Esophagus muscularis mucosa (tissue), 4 donors: ENCODE measurements around the gene PML. TPM values are rescaled to one million over a fixed set of nuclear protein-coding genes. Genes with fewer than 3 reads are reported as not detected.
"Not testable (repeated sequence)": the region's sequence is repeated elsewhere in the genome, so short reads cannot be mapped to it uniquely, and the experiment has no call there.

Experiments used
- DNase-seq: peaks from one replicate; pipeline ENCODE4 v3.0.0-alpha.2; 2017; ENCODE audit errors: extremely low spot score
- H3K27ac ChIP-seq, 4 donors: fragments of 200-600 bp; sonication (generic); replicated peaks in 1 of 4; 1 replicate in 3 of 4; 2 replicates in 1 of 4; pipeline ENCODE4 v1.5.1; 2016 to 2019; ENCODE audit warnings: mild to moderate bottlenecking in 1 of 4
- H3K27me3 ChIP-seq, 4 donors: fragments of 200-600 bp; sonication (generic); one replicate each; pipeline versions ENCODE4 v1.5.1 to v1.6.0; 2016 to 2019
- H3K36me3 ChIP-seq, 4 donors: fragments of 200-600 bp; sonication (generic); one replicate each; pipeline ENCODE4 v1.5.1; 2016 to 2019
- H3K4me1 ChIP-seq, 4 donors: fragments of 200-600 bp; sonication (generic); one replicate each; pipeline ENCODE4 v1.5.1; 2016 to 2019
- H3K4me3 ChIP-seq, 4 donors: fragments of 200-600 bp; sonication (generic); 1 replicate in 2 of 4; 2 replicates in 2 of 4; pipeline ENCODE4 v1.5.1; 2016 to 2019; ENCODE audit warnings: mild to moderate bottlenecking in 4 of 4, moderate library complexity in 1 of 4
- H3K9me3 ChIP-seq, 4 donors: fragments of 200-600 bp; sonication (generic); 1 replicate in 3 of 4; 2 replicates in 1 of 4; pipeline ENCODE4 v1.5.1; 2016 to 2019
- EP300 ChIP-seq: sonication (generic); formaldehyde crosslinking; IDR thresholded peaks from one replicate; pipeline ENCODE4 v1.6.1; 2017; ENCODE audit warnings: antibody characterized with exemption
- POLR2A ChIP-seq: fragments of 450-650 bp; IDR thresholded peaks from one replicate; pipeline ENCODE4 v1.6.1; 2017; ENCODE audit warnings: antibody characterized with exemption, moderate library complexity, mild to moderate bottlenecking, low read depth
- POLR2AphosphoS5 ChIP-seq, 2 donors: sonication (generic); formaldehyde crosslinking; IDR thresholded peaks; one replicate each; pipeline ENCODE4 v1.6.1; 2017; ENCODE audit warnings: antibody characterized with exemption in 2 of 2
- WGBS: methylation state at CpG from one replicate; pipeline ENCODE4 v1.1.5; 2018; 5-methylcytosine and 5-hydroxymethylcytosine counted together
- intact Hi-C: fragments of 100-400 bp; cut with DNase I; formaldehyde crosslinking; loops from one replicate; pipeline ENCODE4 v1.15.1; 2023
- total RNA-seq, 4 donors: library from RNA; depleted of rRNA; stranded (reverse); fragments of >200 nt; gene quantifications; one replicate each; pipeline versions ENCODE4 v1.1.0 to v1.2.1, GENCODE V29; 2016
- TF ChIP-seq, protein P1 (sequence below), 3 experiments: fragments of 200-600 bp in 2 of 3; fragments of 450-650 bp in 1 of 3; sonication (generic) in 2 of 3; IDR thresholded peaks; one replicate each; pipeline ENCODE4 v1.5.1; 2017 to 2019; ENCODE audit warnings: antibody characterized with exemption in 3 of 3, mild to moderate bottlenecking in 2 of 3, moderate library complexity in 1 of 3

The PML gene
- total RNA-seq, 4 donors from 2014 or later: 48.0 to 61.6 (median 57.2) TPM

DNA sequence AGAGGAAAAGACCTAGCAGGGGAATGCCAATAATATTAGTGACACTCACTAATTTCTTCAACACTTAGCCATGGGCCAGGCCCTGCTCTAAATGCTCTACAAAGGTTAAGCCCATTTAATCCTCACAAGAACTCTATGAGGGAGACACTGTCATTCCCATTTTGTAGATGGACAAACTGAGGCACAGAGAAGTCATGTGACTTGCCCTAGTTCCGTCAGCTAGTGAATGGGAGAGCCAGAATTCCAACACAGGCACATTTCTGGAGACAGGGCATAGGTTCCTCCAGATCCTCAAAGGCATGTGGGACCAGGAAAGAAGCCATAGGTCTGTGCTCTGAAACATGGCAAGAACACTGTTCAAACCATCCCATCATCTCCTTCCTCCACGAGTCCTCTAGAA lies 36.7 kb upstream of the PML start:
- TF ChIP-seq EP300 (no peak), POLR2AphosphoS5 (IDR thresholded peaks at IDR 0.05) (no peak), POLR2A (no peak)
- TF ChIP-seq, protein P1, sequence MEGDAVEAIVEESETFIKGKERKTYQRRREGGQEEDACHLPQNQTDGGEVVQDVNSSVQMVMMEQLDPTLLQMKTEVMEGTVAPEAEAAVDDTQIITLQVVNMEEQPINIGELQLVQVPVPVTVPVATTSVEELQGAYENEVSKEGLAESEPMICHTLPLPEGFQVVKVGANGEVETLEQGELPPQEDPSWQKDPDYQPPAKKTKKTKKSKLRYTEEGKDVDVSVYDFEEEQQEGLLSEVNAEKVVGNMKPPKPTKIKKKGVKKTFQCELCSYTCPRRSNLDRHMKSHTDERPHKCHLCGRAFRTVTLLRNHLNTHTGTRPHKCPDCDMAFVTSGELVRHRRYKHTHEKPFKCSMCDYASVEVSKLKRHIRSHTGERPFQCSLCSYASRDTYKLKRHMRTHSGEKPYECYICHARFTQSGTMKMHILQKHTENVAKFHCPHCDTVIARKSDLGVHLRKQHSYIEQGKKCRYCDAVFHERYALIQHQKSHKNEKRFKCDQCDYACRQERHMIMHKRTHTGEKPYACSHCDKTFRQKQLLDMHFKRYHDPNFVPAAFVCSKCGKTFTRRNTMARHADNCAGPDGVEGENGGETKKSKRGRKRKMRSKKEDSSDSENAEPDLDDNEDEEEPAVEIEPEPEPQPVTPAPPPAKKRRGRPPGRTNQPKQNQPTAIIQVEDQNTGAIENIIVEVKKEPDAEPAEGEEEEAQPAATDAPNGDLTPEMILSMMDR (IDR thresholded peaks at IDR 0.05): no peak
- Histone ChIP-seq H3K4me3 (no peak overlapping the region), H3K27ac (no peak overlapping the region), H3K36me3 (no peaks in the 10 kb centered on the region), H3K9me3 (no peaks in the 10 kb centered on the region), H3K27me3 (no peaks in the 10 kb centered on the region), H3K4me1 (peaks cover 10 to 29% (median 23%) of the 10 kb centered on the region in 4 donors)
- 88% methylated on average over 2 of the region's 2 CpGs for WGBS
- intact Hi-C loops: no loop called here
- DNase-seq: no peak

DNA sequence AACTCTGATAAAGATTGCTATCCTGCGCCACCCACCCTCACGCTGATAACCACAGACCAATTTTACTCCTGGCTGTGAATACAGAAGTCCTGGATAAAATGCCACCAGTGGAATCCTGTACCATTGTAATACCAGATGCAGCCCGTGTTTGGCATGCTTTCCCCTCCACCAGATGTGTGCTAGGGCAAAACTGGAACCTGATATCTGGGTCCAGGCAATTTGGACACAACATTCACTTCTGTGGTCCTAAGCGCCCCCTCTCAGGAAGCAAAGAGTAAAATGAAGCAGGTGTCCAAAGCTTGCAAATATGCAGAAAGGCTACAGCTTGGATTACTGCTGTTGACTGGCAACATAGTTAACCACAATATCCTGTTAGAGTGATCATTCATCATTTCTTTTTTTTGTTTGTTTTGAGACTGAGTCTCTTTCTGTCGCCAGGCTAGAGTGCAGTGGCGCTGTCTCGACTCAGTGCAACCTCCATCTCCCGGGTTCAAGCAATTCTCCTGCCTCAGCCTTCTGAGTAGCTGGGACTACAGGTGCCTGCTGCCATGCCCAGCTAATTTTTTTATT lies 35.4 kb upstream of the PML start:
- TF ChIP-seq POLR2AphosphoS5 (IDR thresholded peaks at IDR 0.05) (no peak), EP300 (no peak)
- TF ChIP-seq, protein P1 (IDR thresholded peaks at IDR 0.05): no peak
- no peaks in the 10 kb centered on the region for H3K27me3 ChIP-seq
- WGBS: 61% methylated on average over 8 of the region's 8 CpGs
- H3K4me1 ChIP-seq: peaks cover 0 to 16% (median 12%) of the 10 kb centered on the region in 4 donors
- no peak for DNase-seq
- H3K9me3 ChIP-seq: no peaks in the 10 kb centered on the region
- intact Hi-C loops: no loop called here
- H3K36me3 ChIP-seq: no peaks in the 10 kb centered on the region
- no peak overlapping the region for H3K4me3 ChIP-seq
- H3K27ac ChIP-seq: no peak overlapping the region

DNA sequence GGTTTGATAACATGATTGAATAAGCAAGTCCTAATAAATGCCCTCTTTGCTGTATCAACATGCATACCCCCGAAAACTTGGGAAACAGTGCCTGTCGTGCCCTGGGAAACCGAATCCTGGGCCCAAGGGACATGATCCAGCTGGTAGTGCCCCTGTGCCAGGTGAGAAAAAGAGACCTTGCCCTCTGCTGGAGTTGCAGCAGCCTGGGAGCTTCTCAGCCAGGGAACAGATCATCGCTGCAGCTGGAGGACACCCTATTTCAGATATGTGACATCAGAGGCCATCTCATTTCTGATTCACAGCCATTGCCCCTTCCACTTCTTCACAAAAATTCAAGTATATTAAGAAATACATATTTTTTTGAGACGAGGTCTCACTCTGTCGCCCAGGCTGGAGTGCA lies 34.7 kb upstream of the PML start:
- TF ChIP-seq, protein P1 (IDR thresholded peaks at IDR 0.05): no peak
- TF ChIP-seq EP300 (no peak), POLR2A (no peak), POLR2AphosphoS5 (IDR thresholded peaks at IDR 0.05) (no peak)
- H3K27ac ChIP-seq: no peak overlapping the region
- H3K9me3 ChIP-seq: no peaks in the 10 kb centered on the region
- H3K36me3 ChIP-seq: no peaks in the 10 kb centered on the region
- no peak for DNase-seq
- intact Hi-C loops: no loop called here
- peaks cover 0 to 19% (median 15%) of the 10 kb centered on the region in 4 donors for H3K4me1 ChIP-seq
- no peak overlapping the region for H3K4me3 ChIP-seq
- 92% methylated on average over 6 of the region's 6 CpGs for WGBS
- no peaks in the 10 kb centered on the region for H3K27me3 ChIP-seq

DNA sequence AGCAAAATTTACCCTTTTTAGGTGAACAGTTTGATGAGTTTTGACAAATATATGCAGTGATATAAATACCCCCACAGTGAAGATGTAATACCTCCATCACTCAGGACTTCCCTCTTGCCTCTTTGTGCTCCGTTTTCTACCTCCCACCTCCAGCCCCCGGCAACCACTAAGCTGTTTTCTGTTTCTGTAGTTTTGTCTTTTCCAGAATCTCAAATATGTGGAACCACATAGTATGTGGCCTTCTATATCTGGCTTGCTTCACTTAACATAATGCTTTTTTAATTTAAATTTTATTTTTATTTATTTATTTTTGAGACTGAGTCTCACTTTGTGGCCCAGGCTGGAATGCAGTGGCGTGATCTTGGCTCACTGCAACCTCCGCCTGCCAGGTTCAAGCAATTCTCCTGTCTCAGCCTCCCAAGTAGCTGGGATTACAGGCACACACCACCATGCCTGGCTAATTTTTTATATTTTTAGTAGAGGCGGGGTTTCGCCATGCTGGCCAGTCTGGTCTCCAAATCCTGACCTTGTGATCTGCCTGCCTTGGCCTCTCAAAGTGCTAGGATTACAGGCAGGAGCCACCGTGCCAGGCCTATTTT lies 33.9 kb upstream of the PML start:
- H3K27me3 ChIP-seq, H3K27ac ChIP-seq, DNase-seq, H3K4me3 ChIP-seq, H3K36me3 ChIP-seq, intact Hi-C loops, H3K9me3 ChIP-seq: not testable (repeated sequence)
- WGBS: 92% methylated on average over 7 of the region's 7 CpGs
- peaks cover 3 to 26% (median 20%) of the 10 kb centered on the region in 4 donors for H3K4me1 ChIP-seq

DNA sequence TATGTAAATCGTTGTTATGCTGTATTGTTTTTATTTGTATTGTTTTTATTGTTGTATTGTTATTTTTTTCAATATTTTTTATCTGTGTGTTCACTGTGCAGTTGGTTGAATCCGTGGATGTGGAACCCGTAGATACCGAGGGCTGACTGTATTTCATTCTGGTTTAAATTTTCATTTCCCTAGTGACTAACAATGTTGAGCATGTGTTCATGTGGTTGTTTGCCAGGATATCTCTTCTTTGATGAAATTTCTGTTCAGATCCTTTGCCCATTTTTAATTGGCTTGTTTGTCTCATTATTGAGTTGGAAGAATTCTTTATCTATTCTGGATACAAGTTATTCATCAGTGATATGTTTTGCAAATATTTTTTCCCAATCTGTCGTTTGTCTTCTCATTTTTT lies 32.1 kb upstream of the PML start:
- TF ChIP-seq EP300 (no peak), POLR2AphosphoS5 (IDR thresholded peaks at IDR 0.05) (no peak), POLR2A (no peak)
- TF ChIP-seq, protein P1 (IDR thresholded peaks at IDR 0.05): no peak
- Histone ChIP-seq H3K27ac (no peak overlapping the region), H3K36me3 (no peaks in the 10 kb centered on the region), H3K4me3 (no peak overlapping the region), H3K4me1 (peaks cover 3 to 12% (median 10%) of the 10 kb centered on the region in 4 donors), H3K27me3 (no peaks in the 10 kb centered on the region), H3K9me3 (no peaks in the 10 kb centered on the region)
- intact Hi-C loops: loop anchor here (2.0 kb wide), 1 partner anchor 66 kb away; no protein-coding TSS in a partner anchor
- 73% methylated on average over 5 of the region's 5 CpGs for WGBS
- no peak for DNase-seq
